ENCODE measurements around the gene GRM2. TPM values are rescaled to one million over a fixed set of nuclear protein-coding genes. Genes with fewer than 3 reads are reported as not detected.
A peak's percentile ranks its signal among the peaks of the same experiment; 100 is the strongest.

GRM2 gene
- total RNA-seq, 4 donors from 2014 or later = 0.18 to 0.20 TPM; not detected in 2

- intact Hi-C loops (cut with DNase I; ENCODE audit: low total_unique reads) = loop anchor here (1.0 kb wide), 2 partner anchors 130 to 166 kb away; partner anchors contain the start of gene RAD54L2
- TF ChIP-seq POLR2A (IDR thresholded peaks at IDR 0.05) (no peak), CTCF (IDR thresholded peaks at IDR 0.05 in 4 of 5, conservative IDR thresholded peaks at IDR 0.05 in 1 of 5) (no peak)
- in situ Hi-C loops (cut with MboI; ENCODE audit: low sequenced_read_pairs in 4 of 4) = loop anchor here in 3 of 4 donors (5.0 to 25.0 kb wide), 3 partner anchors 161 to 281 kb away; partner anchors contain the start of genes DCAF1 (in 2 of the 3), MANF (in 1 of the 3) and RBM15B (in 1 of the 3)
Observed at GRCh38 chr3:51668756-51669155, 38.1 kb upstream of the GRM2 start.

GRCh38 chr3:51669241-51670052 is 37.4 kb upstream of the GRM2 start:
- intact Hi-C loops (cut with DNase I; ENCODE audit: low total_unique reads) (loop anchor here (1.0 to 2.0 kb wide), 3 partner anchors 131 to 285 kb away; partner anchors contain the start of genes MANF and RAD54L2), in situ Hi-C loops (cut with MboI; ENCODE audit: low sequenced_read_pairs in 4 of 4) (loop anchor here in 3 of 4 donors (5.0 to 25.0 kb wide), 3 partner anchors 162 to 282 kb away; partner anchors contain the start of genes DCAF1 (in 2 of the 3), MANF (in 1 of the 3) and RBM15B (in 1 of the 3))
- ATAC-seq = peak in 1 of 2 donors; percentile 52
- Histone ChIP-seq H3K4me1 (peaks cover 14 to 30% of the 10 kb centered on the region in 2 donors), H3K36me3 (no peaks in the 10 kb centered on the region), H3K27me3 (no peaks in the 10 kb centered on the region), H3K4me3 (no peak overlapping the region), H3K9me3 (no peaks in the 10 kb centered on the region), H3K27ac (no peak overlapping the region)
- TF ChIP-seq CTCF (IDR thresholded peaks at IDR 0.05 in 4 of 5, conservative IDR thresholded peaks at IDR 0.05 in 1 of 5) = peak; percentile 87 to 97 (median 91)
- TF ChIP-seq POLR2A (IDR thresholded peaks at IDR 0.05) = no peak
- DNase-seq = peak; percentile 46 to 86

More at GRCh38 chr3:51668756-51669155, 38.1 kb upstream of the GRM2 start:
- no peak for ATAC-seq
- DNase-seq = no peak
- Histone ChIP-seq H3K27me3 (no peaks in the 10 kb centered on the region), H3K27ac (no peak overlapping the region), H3K4me1 (peaks cover 14 to 30% of the 10 kb centered on the region in 2 donors), H3K36me3 (no peaks in the 10 kb centered on the region), H3K9me3 (no peaks in the 10 kb centered on the region), H3K4me3 (no peak overlapping the region)

- intact Hi-C loops (cut with DNase I; ENCODE audit: low total_unique reads) (loop anchor here (2.0 kb wide), 1 partner anchor 285 kb away; the partner anchor contains the start of gene MANF), in situ Hi-C loops (cut with MboI; ENCODE audit: low sequenced_read_pairs in 4 of 4) (loop anchor here in 1 of 4 donors (25.0 kb wide), 1 partner anchor 283 kb away; the partner anchor contains the start of genes MANF and RBM15B)
- H3K9me3 ChIP-seq = no peaks in the 10 kb centered on the region
- peaks cover 20 to 35% of the 10 kb centered on the region in 2 donors for H3K4me1 ChIP-seq
- no peaks in the 10 kb centered on the region for H3K36me3 ChIP-seq
- no peak for TF ChIP-seq POLR2A (IDR thresholded peaks at IDR 0.05)
- no peak for TF ChIP-seq CTCF (IDR thresholded peaks at IDR 0.05 in 4 of 5, conservative IDR thresholded peaks at IDR 0.05 in 1 of 5)
- H3K4me3 ChIP-seq = peak overlapping the region; percentile 75 to 99 (median 94)
- H3K27ac ChIP-seq = peak overlapping the region; percentile 92 to 99 (median 96)
- DNase-seq (no peak), ATAC-seq (no peak)
- no peaks in the 10 kb centered on the region for H3K27me3 ChIP-seq
Observed at GRCh38 chr3:51670053-51670822, 36.6 kb upstream of the GRM2 start.

Data from gastrocnemius medialis (tissue), 4 donors.